GM19238 (cell line): ENCODE measurements around the gene LYL1.

ENCODE experiments used
- DNase-seq: peaks from one replicate; pipeline ENCODE4 v3.0.0; 2011; ENCODE audit warnings: low spot score; ENCODE audit not compliant: insufficient read length

Gene LYL1

GRCh38 chr19:13104848-13105711 is 2.4 kb upstream of the LYL1 start:
- DNase-seq = no peak

- DNase-seq = peak; percentile 83
Observed at GRCh38 chr19:13104360-13104847, 1.7 kb upstream of the LYL1 start.

GRCh38 chr19:13103581-13104359 is 1.1 kb upstream of the LYL1 start:
- DNase-seq = no peak

GRCh38 chr19:13102416-13102665 is 317 bp downstream of the LYL1 start:
- DNase-seq = no peak

- no peak for DNase-seq
Observed at GRCh38 chr19:13101590-13102415, 855 bp downstream of the LYL1 start.

- DNase-seq = no peak
Observed at GRCh38 chr19:13100841-13101589, 1.6 kb downstream of the LYL1 start.

- peak; percentile 74 for DNase-seq
Observed at GRCh38 chr19:13100031-13100588, 2.5 kb downstream of the LYL1 start.

GRCh38 chr19:13099073-13099999 is 3.3 kb downstream of the LYL1 start:
- DNase-seq = peak; percentile 80

- DNase-seq = no peak
Observed at GRCh38 chr19:13098277-13099072, 4.2 kb downstream of the LYL1 start.

- DNase-seq = no peak
Observed at GRCh38 chr19:13097463-13098258, 5.0 kb downstream of the LYL1 start.

- DNase-seq = no peak
Observed at GRCh38 chr19:13097033-13097462, 5.6 kb downstream of the LYL1 start.

GRCh38 chr19:13095934-13096927 is 6.4 kb downstream of the LYL1 start:
- peak; percentile 55 for DNase-seq

- DNase-seq = no peak
Observed at GRCh38 chr19:13095393-13095784, 7.3 kb downstream of the LYL1 start.

- peak; percentile 61 for DNase-seq
Observed at GRCh38 chr19:13094771-13095392, 7.8 kb downstream of the LYL1 start.

GRCh38 chr19:13094106-13094504 is 8.6 kb downstream of the LYL1 start:
- no peak for DNase-seq

- peak; percentile 96 for DNase-seq
Observed at GRCh38 chr19:13093407-13094105, 9.1 kb downstream of the LYL1 start.
